WTC11 (cell line): ENCODE results near the gene MACROD2.

ENCODE experiments used
- ATF1 ChIP-seq: sonication (generic); formaldehyde crosslinking; IDR thresholded peaks from 2 replicates; pipeline ENCODE4 v1.8.1; 2023; ENCODE audit warnings: mild to moderate bottlenecking, moderate library complexity, missing genetic modification reagents
- GABPB1 ChIP-seq: sonication (generic); formaldehyde crosslinking; IDR thresholded peaks from 2 replicates; pipeline ENCODE4 v1.8.1; 2023; ENCODE audit warnings: mild to moderate bottlenecking, missing genetic modification reagents
- TF ChIP-seq, protein P1 (sequence below): fragments of 200-600 bp; IDR thresholded peaks from 2 replicates; pipeline ENCODE4 v1.8.0; 2022; ENCODE audit warnings: antibody characterized with exemption
- TF ChIP-seq, protein P2 (sequence below): sonication (generic); formaldehyde crosslinking; IDR thresholded peaks from 2 replicates; pipeline ENCODE4 v1.8.1; 2022; ENCODE audit warnings: mild to moderate bottlenecking, missing genetic modification reagents, moderate library complexity, borderline replicate concordance
- TF ChIP-seq, protein P3 (sequence below): sonication (generic); formaldehyde crosslinking; IDR thresholded peaks from 2 replicates; pipeline ENCODE4 v1.8.1; 2023; ENCODE audit warnings: mild to moderate bottlenecking, missing genetic modification reagents, moderate library complexity

DNA sequence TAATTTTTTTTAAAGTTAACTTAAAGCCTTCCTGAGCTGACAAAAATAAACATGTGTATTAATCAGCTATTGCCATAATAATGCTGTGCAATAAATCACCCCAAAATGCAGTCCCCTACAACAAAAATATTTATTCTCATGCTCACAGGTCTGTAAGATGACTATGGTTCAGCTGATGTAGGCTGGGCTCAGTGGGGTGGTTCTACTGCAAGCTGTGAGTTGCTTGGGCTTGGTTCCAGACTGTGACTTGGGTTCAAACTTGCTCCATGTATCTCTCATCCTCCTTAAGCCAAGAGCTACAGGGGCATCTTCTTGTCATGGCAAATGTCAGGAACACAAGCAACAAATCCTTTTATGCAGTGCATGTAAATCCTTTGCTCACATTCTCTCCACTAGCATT lies 1933.6 kb downstream of the MACROD2 start:
- TF ChIP-seq, protein P1, sequence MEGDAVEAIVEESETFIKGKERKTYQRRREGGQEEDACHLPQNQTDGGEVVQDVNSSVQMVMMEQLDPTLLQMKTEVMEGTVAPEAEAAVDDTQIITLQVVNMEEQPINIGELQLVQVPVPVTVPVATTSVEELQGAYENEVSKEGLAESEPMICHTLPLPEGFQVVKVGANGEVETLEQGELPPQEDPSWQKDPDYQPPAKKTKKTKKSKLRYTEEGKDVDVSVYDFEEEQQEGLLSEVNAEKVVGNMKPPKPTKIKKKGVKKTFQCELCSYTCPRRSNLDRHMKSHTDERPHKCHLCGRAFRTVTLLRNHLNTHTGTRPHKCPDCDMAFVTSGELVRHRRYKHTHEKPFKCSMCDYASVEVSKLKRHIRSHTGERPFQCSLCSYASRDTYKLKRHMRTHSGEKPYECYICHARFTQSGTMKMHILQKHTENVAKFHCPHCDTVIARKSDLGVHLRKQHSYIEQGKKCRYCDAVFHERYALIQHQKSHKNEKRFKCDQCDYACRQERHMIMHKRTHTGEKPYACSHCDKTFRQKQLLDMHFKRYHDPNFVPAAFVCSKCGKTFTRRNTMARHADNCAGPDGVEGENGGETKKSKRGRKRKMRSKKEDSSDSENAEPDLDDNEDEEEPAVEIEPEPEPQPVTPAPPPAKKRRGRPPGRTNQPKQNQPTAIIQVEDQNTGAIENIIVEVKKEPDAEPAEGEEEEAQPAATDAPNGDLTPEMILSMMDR: no peak
- TF ChIP-seq ATF1 (CRISPR knock-in tag) (no peak), GABPB1 (CRISPR knock-in tag) (no peak)
- TF ChIP-seq, protein P2, sequence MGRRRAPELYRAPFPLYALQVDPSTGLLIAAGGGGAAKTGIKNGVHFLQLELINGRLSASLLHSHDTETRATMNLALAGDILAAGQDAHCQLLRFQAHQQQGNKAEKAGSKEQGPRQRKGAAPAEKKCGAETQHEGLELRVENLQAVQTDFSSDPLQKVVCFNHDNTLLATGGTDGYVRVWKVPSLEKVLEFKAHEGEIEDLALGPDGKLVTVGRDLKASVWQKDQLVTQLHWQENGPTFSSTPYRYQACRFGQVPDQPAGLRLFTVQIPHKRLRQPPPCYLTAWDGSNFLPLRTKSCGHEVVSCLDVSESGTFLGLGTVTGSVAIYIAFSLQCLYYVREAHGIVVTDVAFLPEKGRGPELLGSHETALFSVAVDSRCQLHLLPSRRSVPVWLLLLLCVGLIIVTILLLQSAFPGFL: no peak
- TF ChIP-seq, protein P3, sequence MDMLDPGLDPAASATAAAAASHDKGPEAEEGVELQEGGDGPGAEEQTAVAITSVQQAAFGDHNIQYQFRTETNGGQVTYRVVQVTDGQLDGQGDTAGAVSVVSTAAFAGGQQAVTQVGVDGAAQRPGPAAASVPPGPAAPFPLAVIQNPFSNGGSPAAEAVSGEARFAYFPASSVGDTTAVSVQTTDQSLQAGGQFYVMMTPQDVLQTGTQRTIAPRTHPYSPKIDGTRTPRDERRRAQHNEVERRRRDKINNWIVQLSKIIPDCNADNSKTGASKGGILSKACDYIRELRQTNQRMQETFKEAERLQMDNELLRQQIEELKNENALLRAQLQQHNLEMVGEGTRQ: no peak
